Measurements from ENCODE around the gene SYK.

SYK gene

DNA sequence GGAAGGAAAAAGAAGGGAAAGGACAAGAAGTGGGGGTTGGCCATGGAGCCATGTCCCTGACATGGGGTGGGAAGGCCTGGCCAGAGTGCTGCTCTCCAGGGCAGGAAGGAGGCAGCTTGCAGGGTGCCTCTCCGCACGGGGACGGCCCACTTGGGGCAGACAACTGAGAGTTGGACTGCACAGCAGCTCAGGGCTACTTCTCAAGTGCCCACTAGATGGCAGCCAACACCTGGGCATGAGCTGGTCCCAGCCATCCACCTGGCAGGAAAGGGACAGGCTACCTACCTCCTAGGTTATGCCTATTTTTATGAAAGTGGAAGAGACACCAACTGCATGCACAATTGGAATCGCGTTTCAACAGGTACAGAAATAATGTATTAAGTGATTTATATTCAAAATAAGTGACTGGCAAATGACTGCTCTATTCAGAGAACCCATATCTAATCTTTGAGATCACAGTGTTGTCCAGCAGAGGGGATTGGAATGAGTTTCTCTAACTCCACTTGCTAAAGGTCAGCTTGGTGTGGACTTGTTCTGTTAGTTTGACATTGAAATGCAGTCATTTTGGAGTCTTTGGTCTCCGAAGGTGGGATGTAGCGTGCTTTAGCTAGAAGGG, 113.4 kb downstream of the SYK start:
- Histone ChIP-seq H3K4me1 (ENCODE audit: insufficient read depth, low read length) (no peaks in the 10 kb centered on the region), H3K4me3 (ENCODE audit: low read depth in 1 of 2, low read length in 2 of 2) (no peak overlapping the region), H2AFZ (ENCODE audit: low read depth, low read length) (no peak overlapping the region), H3K9me3 (ENCODE audit: insufficient read depth, low read length, severe bottlenecking) (no peaks in the 10 kb centered on the region), H3K4me2 (ENCODE audit: insufficient read depth, low read length) (no peak overlapping the region), H3K27me3 (ENCODE audit: insufficient read depth, low read length, poor library complexity) (no peaks in the 10 kb centered on the region), H3K9ac (ENCODE audit: low read depth, low read length) (no peak overlapping the region), H3K79me2 (ENCODE audit: insufficient read depth, low read length) (no peaks in the 10 kb centered on the region), H4K20me1 (ENCODE audit: insufficient read depth, low read length) (no peaks in the 10 kb centered on the region), H3K36me3 (ENCODE audit: insufficient read depth, low read length) (no peaks in the 10 kb centered on the region), H3K27ac (ENCODE audit: low read length) (no peak overlapping the region)
- DNase-seq = peak; percentile 67
- peak; percentile 99 for ATAC-seq (ENCODE audit: insufficient read depth, low read depth)
- TF ChIP-seq, protein P1, sequence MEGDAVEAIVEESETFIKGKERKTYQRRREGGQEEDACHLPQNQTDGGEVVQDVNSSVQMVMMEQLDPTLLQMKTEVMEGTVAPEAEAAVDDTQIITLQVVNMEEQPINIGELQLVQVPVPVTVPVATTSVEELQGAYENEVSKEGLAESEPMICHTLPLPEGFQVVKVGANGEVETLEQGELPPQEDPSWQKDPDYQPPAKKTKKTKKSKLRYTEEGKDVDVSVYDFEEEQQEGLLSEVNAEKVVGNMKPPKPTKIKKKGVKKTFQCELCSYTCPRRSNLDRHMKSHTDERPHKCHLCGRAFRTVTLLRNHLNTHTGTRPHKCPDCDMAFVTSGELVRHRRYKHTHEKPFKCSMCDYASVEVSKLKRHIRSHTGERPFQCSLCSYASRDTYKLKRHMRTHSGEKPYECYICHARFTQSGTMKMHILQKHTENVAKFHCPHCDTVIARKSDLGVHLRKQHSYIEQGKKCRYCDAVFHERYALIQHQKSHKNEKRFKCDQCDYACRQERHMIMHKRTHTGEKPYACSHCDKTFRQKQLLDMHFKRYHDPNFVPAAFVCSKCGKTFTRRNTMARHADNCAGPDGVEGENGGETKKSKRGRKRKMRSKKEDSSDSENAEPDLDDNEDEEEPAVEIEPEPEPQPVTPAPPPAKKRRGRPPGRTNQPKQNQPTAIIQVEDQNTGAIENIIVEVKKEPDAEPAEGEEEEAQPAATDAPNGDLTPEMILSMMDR (IDR thresholded peaks at IDR 0.05; ENCODE audit: borderline replicate concordance, extremely low read depth, low read length, poor library complexity, severe bottlenecking) = peak; percentile 90
- no peak for TF ChIP-seq EZH2 (IDR thresholded peaks at IDR 0.05; ENCODE audit: borderline replicate concordance, low read depth, low read length, severe bottlenecking)

DNA sequence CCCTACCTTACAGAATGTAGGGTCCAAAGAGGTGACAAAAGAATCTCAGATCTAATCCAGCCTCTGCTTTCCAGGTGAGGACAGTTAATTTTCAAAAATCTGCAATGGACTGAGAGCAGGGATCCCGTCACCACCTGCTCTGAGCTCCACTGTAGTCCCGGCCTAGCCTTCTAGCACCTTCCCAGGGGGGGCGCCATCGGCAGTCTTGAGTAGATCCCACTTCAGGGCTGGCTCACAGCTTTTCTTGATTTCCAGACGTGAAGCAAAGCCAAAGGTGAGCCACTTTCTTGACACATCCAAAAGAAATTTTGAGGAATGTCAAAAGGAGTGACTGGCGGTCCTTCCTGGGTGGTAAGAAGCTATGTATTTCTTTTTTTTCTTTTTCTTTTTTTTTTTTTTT, 114.1 kb downstream of the SYK start:
- no peak overlapping the region for H3K4me2 ChIP-seq (ENCODE audit: insufficient read depth, low read length)
- DNase-seq (peak; percentile 29), ATAC-seq (ENCODE audit: insufficient read depth, low read depth) (no peak)
- H3K27ac ChIP-seq (ENCODE audit: low read length) = no peak overlapping the region
- no peaks in the 10 kb centered on the region for H3K36me3 ChIP-seq (ENCODE audit: insufficient read depth, low read length)
- H4K20me1 ChIP-seq (ENCODE audit: insufficient read depth, low read length) = no peaks in the 10 kb centered on the region
- H3K4me1 ChIP-seq (ENCODE audit: insufficient read depth, low read length) = no peaks in the 10 kb centered on the region
- TF ChIP-seq, protein P1 (IDR thresholded peaks at IDR 0.05; ENCODE audit: borderline replicate concordance, extremely low read depth, low read length, poor library complexity, severe bottlenecking) = peak; percentile 41
- no peak for TF ChIP-seq EZH2 (IDR thresholded peaks at IDR 0.05; ENCODE audit: borderline replicate concordance, low read depth, low read length, severe bottlenecking)
- no peak overlapping the region for H3K4me3 ChIP-seq (ENCODE audit: low read depth in 1 of 2, low read length in 2 of 2)
- no peaks in the 10 kb centered on the region for H3K79me2 ChIP-seq (ENCODE audit: insufficient read depth, low read length)
- no peak overlapping the region for H3K9ac ChIP-seq (ENCODE audit: low read depth, low read length)
- no peak overlapping the region for H2AFZ ChIP-seq (ENCODE audit: low read depth, low read length)
- H3K9me3 ChIP-seq (ENCODE audit: insufficient read depth, low read length, severe bottlenecking) = no peaks in the 10 kb centered on the region
- H3K27me3 ChIP-seq (ENCODE audit: insufficient read depth, low read length, poor library complexity) = no peaks in the 10 kb centered on the region

DNA sequence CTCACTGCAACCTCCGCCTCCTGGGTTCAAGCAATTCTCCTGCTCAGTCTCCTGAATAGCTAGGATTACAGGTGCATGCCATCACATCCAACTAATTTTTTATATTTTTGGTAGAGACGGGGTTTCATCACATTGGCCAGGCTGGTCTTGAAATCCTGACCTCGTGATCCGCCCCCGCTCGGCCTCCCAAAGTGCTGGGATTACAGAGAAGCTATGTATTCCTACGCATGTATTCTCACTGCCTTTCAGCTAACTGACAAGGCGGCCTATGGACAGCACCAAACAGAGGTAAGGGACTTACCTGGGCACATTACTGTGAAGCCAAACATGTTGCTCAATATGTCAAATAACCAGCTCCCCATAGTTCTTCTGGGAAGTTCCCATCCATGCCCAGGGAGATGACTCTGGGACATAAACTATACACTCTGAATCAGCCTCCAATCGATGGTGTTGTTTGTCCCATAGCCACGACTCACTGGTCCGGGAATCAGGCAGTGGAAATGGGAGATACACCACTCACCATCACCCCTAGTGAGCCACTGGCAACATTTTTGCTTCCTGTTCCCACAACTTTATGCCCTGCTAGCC, 114.6 kb downstream of the SYK start:
- no peak for TF ChIP-seq EZH2 (IDR thresholded peaks at IDR 0.05; ENCODE audit: borderline replicate concordance, low read depth, low read length, severe bottlenecking)
- TF ChIP-seq, protein P1 (IDR thresholded peaks at IDR 0.05; ENCODE audit: borderline replicate concordance, extremely low read depth, low read length, poor library complexity, severe bottlenecking) = no peak
- no peaks in the 10 kb centered on the region for H4K20me1 ChIP-seq (ENCODE audit: insufficient read depth, low read length)
- no peak overlapping the region for H3K4me2 ChIP-seq (ENCODE audit: insufficient read depth, low read length)
- no peaks in the 10 kb centered on the region for H3K9me3 ChIP-seq (ENCODE audit: insufficient read depth, low read length, severe bottlenecking)
- H3K36me3 ChIP-seq (ENCODE audit: insufficient read depth, low read length) = no peaks in the 10 kb centered on the region
- H2AFZ ChIP-seq (ENCODE audit: low read depth, low read length) = no peak overlapping the region
- no peaks in the 10 kb centered on the region for H3K79me2 ChIP-seq (ENCODE audit: insufficient read depth, low read length)
- no peaks in the 10 kb centered on the region for H3K27me3 ChIP-seq (ENCODE audit: insufficient read depth, low read length, poor library complexity)
- no peak overlapping the region for H3K27ac ChIP-seq (ENCODE audit: low read length)
- ATAC-seq (ENCODE audit: insufficient read depth, low read depth) (no peak), DNase-seq (no peak)
- H3K9ac ChIP-seq (ENCODE audit: low read depth, low read length) = no peak overlapping the region
- H3K4me3 ChIP-seq (ENCODE audit: low read depth in 1 of 2, low read length in 2 of 2) = no peak overlapping the region
- no peaks in the 10 kb centered on the region for H3K4me1 ChIP-seq (ENCODE audit: insufficient read depth, low read length)

Data from DND-41 (cell line).